ENCODE data around the gene MRPS10.

- TF ChIP-seq, protein P1, sequence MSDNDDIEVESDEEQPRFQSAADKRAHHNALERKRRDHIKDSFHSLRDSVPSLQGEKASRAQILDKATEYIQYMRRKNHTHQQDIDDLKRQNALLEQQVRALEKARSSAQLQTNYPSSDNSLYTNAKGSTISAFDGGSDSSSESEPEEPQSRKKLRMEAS (IDR thresholded peaks at IDR 0.05) = no peak
- TF ChIP-seq, protein P2, sequence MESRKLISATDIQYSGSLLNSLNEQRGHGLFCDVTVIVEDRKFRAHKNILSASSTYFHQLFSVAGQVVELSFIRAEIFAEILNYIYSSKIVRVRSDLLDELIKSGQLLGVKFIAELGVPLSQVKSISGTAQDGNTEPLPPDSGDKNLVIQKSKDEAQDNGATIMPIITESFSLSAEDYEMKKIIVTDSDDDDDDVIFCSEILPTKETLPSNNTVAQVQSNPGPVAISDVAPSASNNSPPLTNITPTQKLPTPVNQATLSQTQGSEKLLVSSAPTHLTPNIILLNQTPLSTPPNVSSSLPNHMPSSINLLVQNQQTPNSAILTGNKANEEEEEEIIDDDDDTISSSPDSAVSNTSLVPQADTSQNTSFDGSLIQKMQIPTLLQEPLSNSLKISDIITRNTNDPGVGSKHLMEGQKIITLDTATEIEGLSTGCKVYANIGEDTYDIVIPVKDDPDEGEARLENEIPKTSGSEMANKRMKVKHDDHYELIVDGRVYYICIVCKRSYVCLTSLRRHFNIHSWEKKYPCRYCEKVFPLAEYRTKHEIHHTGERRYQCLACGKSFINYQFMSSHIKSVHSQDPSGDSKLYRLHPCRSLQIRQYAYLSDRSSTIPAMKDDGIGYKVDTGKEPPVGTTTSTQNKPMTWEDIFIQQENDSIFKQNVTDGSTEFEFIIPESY (IDR thresholded peaks at IDR 0.05) = no peak
- TF ChIP-seq, protein P3, sequence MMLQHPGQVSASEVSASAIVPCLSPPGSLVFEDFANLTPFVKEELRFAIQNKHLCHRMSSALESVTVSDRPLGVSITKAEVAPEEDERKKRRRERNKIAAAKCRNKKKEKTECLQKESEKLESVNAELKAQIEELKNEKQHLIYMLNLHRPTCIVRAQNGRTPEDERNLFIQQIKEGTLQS (IDR thresholded peaks at IDR 0.05) = no peak
- TF ChIP-seq, protein P4, sequence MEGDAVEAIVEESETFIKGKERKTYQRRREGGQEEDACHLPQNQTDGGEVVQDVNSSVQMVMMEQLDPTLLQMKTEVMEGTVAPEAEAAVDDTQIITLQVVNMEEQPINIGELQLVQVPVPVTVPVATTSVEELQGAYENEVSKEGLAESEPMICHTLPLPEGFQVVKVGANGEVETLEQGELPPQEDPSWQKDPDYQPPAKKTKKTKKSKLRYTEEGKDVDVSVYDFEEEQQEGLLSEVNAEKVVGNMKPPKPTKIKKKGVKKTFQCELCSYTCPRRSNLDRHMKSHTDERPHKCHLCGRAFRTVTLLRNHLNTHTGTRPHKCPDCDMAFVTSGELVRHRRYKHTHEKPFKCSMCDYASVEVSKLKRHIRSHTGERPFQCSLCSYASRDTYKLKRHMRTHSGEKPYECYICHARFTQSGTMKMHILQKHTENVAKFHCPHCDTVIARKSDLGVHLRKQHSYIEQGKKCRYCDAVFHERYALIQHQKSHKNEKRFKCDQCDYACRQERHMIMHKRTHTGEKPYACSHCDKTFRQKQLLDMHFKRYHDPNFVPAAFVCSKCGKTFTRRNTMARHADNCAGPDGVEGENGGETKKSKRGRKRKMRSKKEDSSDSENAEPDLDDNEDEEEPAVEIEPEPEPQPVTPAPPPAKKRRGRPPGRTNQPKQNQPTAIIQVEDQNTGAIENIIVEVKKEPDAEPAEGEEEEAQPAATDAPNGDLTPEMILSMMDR (IDR thresholded peaks at IDR 0.05; ENCODE audit: low read depth, low read length, missing input control) = no peak
- TF ChIP-seq EGR1 (IDR thresholded peaks at IDR 0.05; ENCODE audit: low read depth in 2 of 2) = no peak
These were observed 24.2 kb downstream of the MRPS10 start for GRCh38 chr6:42193491-42193894.
